Measurements from ENCODE around the gene BRMS1. TPM values are rescaled to one million over a fixed set of nuclear protein-coding genes. Genes with fewer than 3 reads are reported as not detected.
A peak's percentile ranks its signal among the peaks of the same experiment; 100 is the strongest.

BRMS1 gene
- total and polyA plus RNA-seq, 2 experiments from 2014 or later: 59.1 to 61.7 TPM

GRCh38 chr11:66310324-66310723 lies 34.6 kb downstream of the BRMS1 start (continued):
- no peak for TF ChIP-seq POLR2AphosphoS5 (IDR thresholded peaks at IDR 0.05; ENCODE audit: low read depth)

- no peaks in the 10 kb centered on the region for H4K20me1 ChIP-seq (replicated peaks; ENCODE audit: insufficient read depth)
- no peak overlapping the region for H3K27ac ChIP-seq (ENCODE audit: low read depth)
- Mint-ChIP-seq H3K27me3 (ENCODE audit: insufficient read depth, low read depth, poor library complexity) (peaks cover 10% of the 10 kb centered on the region), H3K36me3 (ENCODE audit: low read depth) (no peaks in the 10 kb centered on the region), H3K4me3 (no peak overlapping the region), H3K9me3 (no peaks in the 10 kb centered on the region), H3K27ac (no peak overlapping the region), H3K4me1 (peaks cover 21% of the 10 kb centered on the region)
- no peak overlapping the region for H2AFZ ChIP-seq
- no peak overlapping the region for H3K4me2 ChIP-seq
- DNase-seq (ENCODE audit: low spot score) (no peak), ATAC-seq (no peak)
- H3K4me3 ChIP-seq: no peak overlapping the region
- no peaks in the 10 kb centered on the region for H3K79me2 ChIP-seq (replicated peaks; ENCODE audit: insufficient read depth)
- no peaks in the 10 kb centered on the region for H3K27me3 ChIP-seq (ENCODE audit: insufficient read depth)
- H3K9me2 ChIP-seq (ENCODE audit: insufficient read depth): no peaks in the 10 kb centered on the region
- H3F3A ChIP-seq (replicated peaks; ENCODE audit: low read depth): peaks cover 12% of the 10 kb centered on the region; the same call in 1 of the 2 replicates
- peaks cover 17% of the 10 kb centered on the region for H3K4me1 ChIP-seq (ENCODE audit: insufficient read depth)
- no peak for TF ChIP-seq NANOG (IDR thresholded peaks at IDR 0.05; ENCODE audit: borderline replicate concordance)
- TF ChIP-seq STAT1 (IDR thresholded peaks at IDR 0.05; ENCODE audit: unreplicated experiment): no peak
- no peak for TF ChIP-seq POLR2AphosphoS5 (IDR thresholded peaks at IDR 0.05; ENCODE audit: low read depth)
- H3K36me3 ChIP-seq (ENCODE audit: insufficient read depth): no peaks in the 10 kb centered on the region
Observed at GRCh38 chr11:66309475-66309874, 35.4 kb downstream of the BRMS1 start.

- H3K36me3 Mint-ChIP-seq (ENCODE audit: low read depth): no peaks in the 10 kb centered on the region
- H3K27ac Mint-ChIP-seq: no peak overlapping the region
- TF ChIP-seq JUNB (IDR thresholded peaks at IDR 0.05; ENCODE audit: unreplicated experiment) (no peak), STAT1 (IDR thresholded peaks at IDR 0.05; ENCODE audit: unreplicated experiment) (no peak), EZH2 (IDR thresholded peaks at IDR 0.05; ENCODE audit: low read depth, unreplicated experiment) (no peak), ZNF462 (CRISPR knock-in tag; IDR thresholded peaks at IDR 0.05) (no peak), REST (IDR thresholded peaks at IDR 0.05; ENCODE audit: unreplicated experiment) (no peak)
- H2AFZ ChIP-seq: 0 out of 2 replicates have a peak overlapping the region, but pooled peaks have one; percentile 32
- ATAC-seq (no peak), DNase-seq (ENCODE audit: low spot score) (no peak)
- no peaks in the 10 kb centered on the region for H4K20me1 ChIP-seq (replicated peaks; ENCODE audit: insufficient read depth)
- H3K27me3 ChIP-seq (ENCODE audit: insufficient read depth): no peaks in the 10 kb centered on the region
- H3K9me2 ChIP-seq (ENCODE audit: insufficient read depth): no peaks in the 10 kb centered on the region
- peaks cover under 1% of the 10 kb centered on the region for H3K4me1 Mint-ChIP-seq
- H3K27ac ChIP-seq (ENCODE audit: low read depth): no peak overlapping the region
- H3K4me2 ChIP-seq: no peak overlapping the region
- no peak overlapping the region for H3K4me3 ChIP-seq
- no peaks in the 10 kb centered on the region for H3K36me3 ChIP-seq (ENCODE audit: insufficient read depth)
- H3K4me3 Mint-ChIP-seq: no peak overlapping the region
- peaks cover 6% of the 10 kb centered on the region for H3K27me3 Mint-ChIP-seq (ENCODE audit: insufficient read depth, low read depth, poor library complexity)
- H3K4me1 ChIP-seq (ENCODE audit: insufficient read depth): no peaks in the 10 kb centered on the region
- no peaks in the 10 kb centered on the region for H3K79me2 ChIP-seq (replicated peaks; ENCODE audit: insufficient read depth)
- no peaks in the 10 kb centered on the region for H3K9me3 Mint-ChIP-seq
- no peaks in the 10 kb centered on the region for H3F3A ChIP-seq (replicated peaks; ENCODE audit: low read depth)
Observed at GRCh38 chr11:66302656-66303055, 42.2 kb downstream of the BRMS1 start.

All from GM23338 (cell line).